Measurements from ENCODE around the gene DMD.

GRCh38 chrX:32929040-32929439, 282.3 kb downstream of the DMD start:
- TF ChIP-seq CTCF (IDR thresholded peaks at IDR 0.05; ENCODE audit: low read depth, low read length) (no peak), MYC (IDR thresholded peaks at IDR 0.05; ENCODE audit: low read depth, low read length) (no peak), POLR2A (IDR thresholded peaks at IDR 0.05; ENCODE audit: extremely low read depth, insufficient read length) (no peak)

Measured in NB4 (cell line).